Endothelial cell (in vitro differentiated cells): ENCODE measurements around the gene PLEKHA3. TPM values are rescaled to one million over a fixed set of nuclear protein-coding genes. Genes with fewer than 3 reads are reported as not detected.

ENCODE experiments used
- DNase-seq: peaks from one replicate; pipeline ENCODE4 v3.0.0; 2021; ENCODE audit warnings: low spot score
- H3K27ac Mint-ChIP-seq: one replicate; pipeline ENCODE4 v1.8.0; 2021; ENCODE audit warnings: mixed read lengths, inconsistent platforms; ENCODE audit not compliant: unreplicated experiment
- H3K27me3 Mint-ChIP-seq: one replicate; pipeline ENCODE4 v1.8.0; 2021; ENCODE audit warnings: mild to moderate bottlenecking, moderate library complexity, mixed read lengths, inconsistent platforms; ENCODE audit not compliant: unreplicated experiment
- H3K36me3 Mint-ChIP-seq: one replicate; pipeline ENCODE4 v1.8.0; 2021; ENCODE audit warnings: mild to moderate bottlenecking, low read depth, mixed read lengths, inconsistent platforms; ENCODE audit not compliant: unreplicated experiment
- H3K4me1 Mint-ChIP-seq: one replicate; pipeline ENCODE4 v1.8.0; 2021; ENCODE audit warnings: mild to moderate bottlenecking, mixed read lengths, inconsistent platforms; ENCODE audit not compliant: unreplicated experiment
- H3K4me3 Mint-ChIP-seq: one replicate; pipeline ENCODE4 v1.8.0; 2021; ENCODE audit warnings: mild to moderate bottlenecking, mixed read lengths, inconsistent platforms; ENCODE audit not compliant: unreplicated experiment
- H3K9me3 Mint-ChIP-seq: one replicate; pipeline ENCODE4 v1.8.0; 2021; ENCODE audit warnings: mixed read lengths, inconsistent platforms; ENCODE audit not compliant: unreplicated experiment
- CTCF ChIP-seq: fragments of 200-600 bp; sonication (generic); IDR thresholded peaks from one replicate; pipeline ENCODE4 v1.5.0; 2021; ENCODE audit warnings: antibody characterized with exemption; ENCODE audit not compliant: unreplicated experiment
- total RNA-seq: library from RNA; stranded (reverse); fragmentation: NEBNext Ultra II Directional; extraction: Animal tissue kit (Norgen Biotek cat#: 25700); gene quantifications from one replicate; pipeline ENCODE4 v1.2.1, GENCODE V29; 2021; ENCODE audit not compliant: unreplicated experiment

The PLEKHA3 gene
- total RNA-seq, 1 donor from 2014 or later, result 20.4 TPM

- no peak for TF ChIP-seq CTCF
- H3K9me3 Mint-ChIP-seq, result no peaks in the 10 kb centered on the region
- no peak overlapping the region for H3K4me3 Mint-ChIP-seq
- H3K27me3 Mint-ChIP-seq, result no peaks in the 10 kb centered on the region
- DNase-seq, result no peak
- H3K27ac Mint-ChIP-seq, result no peak overlapping the region
- no peaks in the 10 kb centered on the region for H3K4me1 Mint-ChIP-seq
- no peaks in the 10 kb centered on the region for H3K36me3 Mint-ChIP-seq
Observed at GRCh38 chr2:178473931-178474330, 6.3 kb upstream of the PLEKHA3 start.

- no peak overlapping the region for H3K4me3 Mint-ChIP-seq
Observed at GRCh38 chr2:178474560-178474959, 5.7 kb upstream of the PLEKHA3 start.

GRCh38 chr2:178476477-178476876 is 3.8 kb upstream of the PLEKHA3 start:
- Mint-ChIP-seq H3K9me3 (no peaks in the 10 kb centered on the region), H3K36me3 (no peaks in the 10 kb centered on the region), H3K27ac (no peak overlapping the region), H3K4me3 (no peak overlapping the region), H3K27me3 (peaks cover 3% of the 10 kb centered on the region), H3K4me1 (peaks cover 8% of the 10 kb centered on the region)
- DNase-seq, result no peak
- no peak for TF ChIP-seq CTCF

More at GRCh38 chr2:178474560-178474959, 5.7 kb upstream of the PLEKHA3 start:
- Mint-ChIP-seq H3K27ac (no peak overlapping the region), H3K4me1 (no peaks in the 10 kb centered on the region), H3K9me3 (no peaks in the 10 kb centered on the region), H3K27me3 (peaks cover 3% of the 10 kb centered on the region), H3K36me3 (no peaks in the 10 kb centered on the region)
- TF ChIP-seq CTCF, result no peak
- no peak for DNase-seq

- Mint-ChIP-seq H3K27me3 (peaks cover 5% of the 10 kb centered on the region), H3K36me3 (no peaks in the 10 kb centered on the region), H3K27ac (peak overlapping the region; percentile 13), H3K4me3 (no peak overlapping the region), H3K9me3 (no peaks in the 10 kb centered on the region), H3K4me1 (peaks cover 13% of the 10 kb centered on the region)
- no peak for DNase-seq
- no peak for TF ChIP-seq CTCF
Observed at GRCh38 chr2:178477443-178478129, 2.7 kb upstream of the PLEKHA3 start.

GRCh38 chr2:178478130-178478438 is 2.2 kb upstream of the PLEKHA3 start:
- peak overlapping the region; percentile 94 for H3K4me3 Mint-ChIP-seq
- peaks cover 14% of the 10 kb centered on the region for H3K4me1 Mint-ChIP-seq
- peak; percentile 5 for DNase-seq
- no peaks in the 10 kb centered on the region for H3K36me3 Mint-ChIP-seq
- no peak for TF ChIP-seq CTCF
- no peaks in the 10 kb centered on the region for H3K9me3 Mint-ChIP-seq
- peaks cover 5% of the 10 kb centered on the region for H3K27me3 Mint-ChIP-seq
- H3K27ac Mint-ChIP-seq, result peak overlapping the region; percentile 87
